Dermis blood vessel endothelial cell (primary cell): ENCODE measurements around the gene SEPHS1. TPM values are rescaled to one million over a fixed set of nuclear protein-coding genes. Genes with fewer than 3 reads are reported as not detected.
A peak's percentile ranks its signal among the peaks of the same experiment; 100 is the strongest.
"Not testable (repeated sequence)": the region's sequence is repeated elsewhere in the genome, so short reads cannot be mapped to it uniquely, and the experiment has no call there.

Experiments
- DNase-seq: peaks from one replicate; pipeline ENCODE4 v3.0.0; 2010
- total RNA-seq: library from RNA; depleted of rRNA; stranded (reverse); fragments of >200 nt; gene quantifications from 2 replicates; pipeline ENCODE4 v1.2.3, GENCODE V29; 2014

The SEPHS1 gene
- total RNA-seq, 1 donor from 2014 or later, result 42.5 TPM

DNA sequence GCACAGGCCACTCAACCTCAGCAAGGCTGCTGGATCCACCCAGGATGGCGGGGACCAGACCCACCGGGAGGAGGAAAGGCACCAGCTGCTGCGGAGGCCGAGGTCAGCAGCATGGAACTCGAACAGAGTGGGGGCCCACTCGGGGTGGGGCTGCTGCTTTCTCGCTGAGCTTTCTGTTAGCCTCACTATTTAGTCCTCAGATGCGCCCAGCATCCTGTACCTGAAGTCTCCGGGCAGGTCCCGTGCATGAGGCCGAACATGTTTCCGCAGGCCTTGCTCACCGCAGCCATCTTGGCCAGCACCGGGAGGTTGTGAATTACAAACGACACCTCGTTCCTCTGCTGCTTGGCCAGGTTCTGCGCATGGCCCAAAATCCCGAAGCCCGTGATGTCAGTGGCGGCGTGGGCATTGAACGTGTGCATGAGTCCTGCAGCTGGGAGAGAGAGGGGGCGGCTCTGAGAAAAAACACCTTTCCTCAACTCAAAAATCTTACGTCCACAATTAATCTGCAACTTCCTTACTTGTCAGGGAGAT is 25.4 kb downstream of the SEPHS1 start:
- DNase-seq, result no peak

DNA sequence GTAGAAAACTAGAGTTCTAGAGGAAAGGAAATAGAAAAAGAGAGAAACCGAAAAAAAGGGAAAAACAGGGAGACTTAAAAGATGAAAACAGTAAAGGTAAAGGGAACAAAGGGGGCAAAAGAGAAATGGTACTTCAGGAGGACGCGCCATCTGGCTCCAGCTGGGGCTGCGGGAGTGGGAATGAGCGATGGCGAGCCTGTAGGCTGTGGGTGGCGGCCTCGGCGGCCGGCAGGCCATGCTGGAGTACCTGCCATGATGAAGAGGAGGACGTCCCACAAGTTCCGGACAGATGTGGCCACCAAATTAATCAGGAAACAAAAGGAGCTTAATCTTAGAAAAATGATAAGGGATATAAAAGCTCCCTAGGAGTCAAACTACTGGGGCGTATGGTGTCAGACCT is 26.5 kb downstream of the SEPHS1 start:
- DNase-seq, result no peak

DNA sequence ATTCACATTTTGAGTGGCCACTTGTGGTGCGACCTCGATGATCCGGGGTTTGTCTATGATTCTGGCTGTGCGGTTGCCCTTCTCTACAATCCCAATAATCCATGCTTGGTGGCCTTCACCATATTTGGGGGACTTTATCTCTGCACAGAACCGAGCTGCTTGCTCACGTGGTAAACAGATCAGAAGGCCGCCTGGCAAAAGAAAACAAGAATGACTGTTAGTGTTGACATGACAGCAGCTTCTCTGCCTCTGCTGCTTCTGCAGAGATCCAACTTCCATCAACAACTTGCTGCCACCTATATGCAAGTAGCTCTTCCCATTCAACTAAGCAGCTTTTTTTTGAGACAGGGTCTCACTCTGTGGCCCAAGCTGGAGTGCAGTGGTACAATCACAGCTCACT is 28.9 kb downstream of the SEPHS1 start:
- no peak for DNase-seq

DNA sequence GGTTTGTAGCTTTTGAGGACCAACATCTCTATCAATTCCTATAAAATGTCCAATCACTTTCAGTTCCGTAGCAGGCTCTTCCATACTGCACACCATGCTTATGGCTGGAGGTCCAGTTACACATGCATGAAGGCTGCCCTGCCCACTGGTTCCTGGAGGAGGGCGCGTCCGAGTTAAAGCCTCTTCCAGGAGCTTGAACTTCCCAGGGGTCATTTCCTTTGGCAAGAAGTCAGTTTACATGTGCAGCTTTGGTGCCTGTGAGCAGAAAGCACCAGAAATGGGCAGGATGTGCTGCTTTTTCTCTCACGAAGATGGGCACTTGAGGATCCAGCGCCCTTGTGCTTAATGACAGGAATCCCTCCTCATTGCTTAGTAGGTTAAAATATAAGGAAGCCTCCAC is 30.6 kb downstream of the SEPHS1 start:
- peak; percentile 72 for DNase-seq

DNA sequence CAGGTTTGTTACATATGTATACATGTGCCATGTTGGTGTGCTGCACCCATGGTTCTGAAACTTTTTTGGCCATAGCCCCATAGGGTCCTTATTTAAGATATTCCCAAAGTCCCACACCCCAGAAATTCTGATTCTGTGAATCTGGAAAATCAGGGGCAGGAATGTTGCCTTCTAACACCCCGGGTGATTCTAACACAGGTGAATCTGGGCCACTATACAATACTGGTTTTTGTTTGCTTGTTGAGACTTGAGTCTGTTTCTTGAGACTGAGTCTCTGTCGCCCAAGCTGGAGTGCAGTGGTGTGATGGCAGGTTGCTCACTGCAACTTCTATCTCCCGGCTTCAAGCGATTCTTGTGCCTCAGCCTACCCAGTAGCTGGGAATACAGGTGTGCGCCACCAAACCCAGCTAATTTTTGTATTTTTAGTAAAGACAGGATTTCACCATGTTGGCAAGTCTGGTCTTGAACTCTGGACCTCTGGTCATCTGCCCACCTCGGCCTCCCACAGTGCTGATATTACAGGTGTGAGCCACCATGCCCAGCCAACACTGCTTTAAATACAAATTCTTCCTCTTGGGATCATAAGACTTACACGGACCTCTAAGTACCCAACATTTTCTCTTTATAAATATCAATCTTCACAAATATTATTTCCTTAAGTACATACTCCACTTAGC is 31.3 kb downstream of the SEPHS1 start:
- no peak for DNase-seq

DNA sequence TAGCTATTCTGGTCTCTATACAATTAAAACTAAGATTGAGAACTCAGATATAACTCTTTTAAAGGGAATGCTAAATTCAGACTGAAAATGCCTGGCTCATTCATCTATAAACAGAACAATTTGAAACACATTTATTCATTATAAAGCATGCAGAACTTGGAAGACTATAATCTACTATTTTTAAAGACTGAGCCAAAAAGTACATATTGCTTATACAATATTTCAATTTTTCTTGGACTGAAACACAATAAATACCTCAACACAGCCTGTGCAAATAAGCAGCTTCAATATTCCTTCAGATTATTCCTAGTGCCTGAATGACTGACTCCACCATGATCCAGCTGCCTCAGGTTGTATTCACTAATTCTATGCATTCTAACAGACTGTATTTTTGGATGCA is 32.7 kb downstream of the SEPHS1 start:
- no peak for DNase-seq

DNA sequence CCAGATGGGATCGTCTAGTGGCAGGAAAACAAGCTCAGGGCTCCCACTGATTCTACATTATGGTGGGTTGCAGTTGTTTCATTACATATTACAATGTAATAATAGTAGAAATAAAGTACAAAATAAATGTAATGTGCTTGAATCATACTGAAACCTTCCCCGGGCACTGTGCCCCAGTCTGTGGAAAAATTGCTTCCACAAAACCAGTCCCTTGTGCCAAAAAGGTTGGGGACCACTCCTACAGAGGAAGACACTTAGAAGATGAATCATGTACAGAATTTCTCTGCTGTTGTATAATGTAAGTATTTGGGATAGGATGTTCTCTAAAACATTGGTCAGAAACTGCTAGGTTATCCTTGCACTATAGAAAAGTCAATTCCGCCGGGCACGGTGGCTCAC is 36.9 kb downstream of the SEPHS1 start:
- DNase-seq, result no peak

DNA sequence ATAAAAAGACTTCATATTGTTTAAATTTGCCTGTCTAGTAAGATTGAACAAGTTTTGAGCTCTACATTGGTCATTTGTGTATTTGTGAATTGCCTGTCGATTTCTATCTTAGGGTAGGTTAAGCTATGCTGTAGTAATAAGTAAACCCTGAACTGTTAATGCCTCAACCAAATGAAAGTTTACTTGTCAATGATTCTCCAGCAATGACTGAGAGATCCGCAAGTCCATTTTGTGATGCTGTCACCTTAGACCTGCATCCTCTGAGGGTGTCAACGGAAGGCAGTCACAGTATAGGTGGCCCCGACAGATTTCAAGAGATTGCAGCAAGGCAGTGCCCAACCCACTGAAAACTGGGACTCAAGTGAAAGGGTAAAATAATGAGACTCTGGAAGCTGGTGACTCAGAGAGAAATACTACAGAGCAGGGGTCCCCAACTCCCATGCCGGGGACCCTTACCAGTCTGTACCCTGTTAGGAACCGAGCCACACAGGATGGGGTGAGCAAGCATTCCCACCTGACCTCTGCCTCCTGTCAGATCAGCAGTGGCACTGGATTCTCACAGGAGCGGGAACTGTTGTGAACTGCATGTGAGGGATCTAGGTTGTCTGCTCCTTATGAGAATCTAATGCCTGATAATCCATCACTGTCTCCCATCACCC is 37.4 kb downstream of the SEPHS1 start:
- DNase-seq, result no peak

DNA sequence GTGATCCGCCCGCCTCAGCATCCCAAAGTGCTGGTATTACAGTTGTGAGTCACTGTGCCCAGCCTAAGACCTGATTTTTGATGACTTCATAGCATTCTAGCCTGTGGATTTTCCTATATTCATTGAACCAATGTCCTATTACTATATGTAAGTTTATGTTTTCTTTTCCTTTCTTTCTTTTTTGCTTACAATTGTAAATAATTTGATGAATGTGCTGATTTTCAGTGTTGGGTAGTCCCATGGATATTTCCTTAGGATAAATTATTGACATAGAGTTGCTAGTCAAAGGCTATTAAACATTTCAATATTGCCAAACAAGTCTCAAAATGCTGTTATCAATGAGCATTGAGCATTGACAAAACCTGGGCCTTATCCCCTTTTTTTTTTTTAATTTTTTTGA is 38.3 kb downstream of the SEPHS1 start:
- no peak for DNase-seq

DNA sequence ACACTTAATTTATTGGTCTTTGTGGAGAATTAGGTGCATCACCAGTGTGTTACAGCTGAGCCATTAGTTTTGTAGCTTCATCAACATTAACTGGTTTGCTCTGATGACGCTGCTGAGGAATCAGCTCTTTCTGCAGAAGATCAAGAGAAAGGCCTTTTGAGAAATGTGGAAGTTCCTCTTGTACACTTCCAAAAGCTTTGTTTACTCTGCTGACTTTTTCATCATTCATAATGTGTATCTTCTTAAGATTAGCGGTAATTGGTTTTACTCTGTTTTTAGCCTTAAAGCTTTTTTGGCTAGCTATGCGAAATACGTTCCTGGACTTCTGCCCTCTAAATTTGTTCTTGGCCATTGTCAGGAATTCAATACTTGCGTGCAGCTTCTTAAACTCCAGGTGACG is 40.0 kb downstream of the SEPHS1 start:
- DNase-seq, result no peak

DNA sequence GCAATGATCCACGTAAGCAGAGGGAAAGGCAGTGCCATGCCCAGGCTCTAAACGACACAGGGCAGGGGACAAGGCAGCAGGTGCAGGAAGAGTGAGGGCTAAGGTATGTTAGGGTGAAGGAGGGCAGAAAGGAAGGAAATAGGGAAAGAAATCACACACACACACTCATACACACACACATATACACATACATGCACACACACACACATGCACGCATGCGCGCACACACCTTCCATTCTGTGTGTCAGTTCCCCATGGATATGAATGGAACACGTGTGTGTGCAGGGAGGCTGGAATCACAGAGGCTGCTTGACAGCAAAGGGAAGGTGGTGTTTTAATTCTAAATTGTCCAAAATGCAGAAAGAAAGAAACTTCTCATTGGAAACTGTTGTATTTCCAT is 42.0 kb downstream of the SEPHS1 start:
- DNase-seq, result no peak

DNA sequence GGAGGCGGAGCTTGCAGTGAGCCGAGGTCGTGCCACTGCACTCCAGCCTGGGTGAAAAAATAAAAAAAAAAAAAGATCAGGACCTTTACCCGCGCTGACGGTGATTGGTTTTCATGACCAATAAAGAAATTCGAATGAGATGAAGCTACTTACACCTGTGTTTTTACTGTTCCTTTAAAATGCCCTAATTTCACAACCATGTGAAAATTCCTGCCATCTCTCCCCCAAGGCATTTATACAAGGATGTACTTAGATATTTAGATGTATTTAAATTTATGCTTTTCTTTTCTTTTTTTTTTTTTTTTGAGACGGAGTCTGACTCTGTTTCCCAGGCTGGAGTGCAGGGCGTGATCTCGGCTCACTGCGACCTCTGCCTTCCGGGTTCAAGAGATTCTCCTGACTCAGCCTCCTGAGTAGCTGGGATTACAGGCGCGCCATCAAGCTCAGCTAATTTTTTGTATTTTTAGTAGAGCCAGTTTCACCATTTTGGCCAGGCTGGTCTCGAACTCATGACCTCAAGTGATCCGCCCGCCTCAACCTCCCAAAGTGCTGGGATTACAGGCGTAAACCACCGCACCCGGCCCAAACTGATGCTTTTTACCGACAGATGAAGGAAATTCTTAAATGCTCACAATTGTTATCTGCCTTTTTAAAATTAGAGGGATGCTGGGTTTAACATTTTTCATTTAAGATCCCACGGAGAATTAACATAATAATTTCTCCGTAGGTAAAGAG is 45.1 kb downstream of the SEPHS1 start:
- no peak for DNase-seq

DNA sequence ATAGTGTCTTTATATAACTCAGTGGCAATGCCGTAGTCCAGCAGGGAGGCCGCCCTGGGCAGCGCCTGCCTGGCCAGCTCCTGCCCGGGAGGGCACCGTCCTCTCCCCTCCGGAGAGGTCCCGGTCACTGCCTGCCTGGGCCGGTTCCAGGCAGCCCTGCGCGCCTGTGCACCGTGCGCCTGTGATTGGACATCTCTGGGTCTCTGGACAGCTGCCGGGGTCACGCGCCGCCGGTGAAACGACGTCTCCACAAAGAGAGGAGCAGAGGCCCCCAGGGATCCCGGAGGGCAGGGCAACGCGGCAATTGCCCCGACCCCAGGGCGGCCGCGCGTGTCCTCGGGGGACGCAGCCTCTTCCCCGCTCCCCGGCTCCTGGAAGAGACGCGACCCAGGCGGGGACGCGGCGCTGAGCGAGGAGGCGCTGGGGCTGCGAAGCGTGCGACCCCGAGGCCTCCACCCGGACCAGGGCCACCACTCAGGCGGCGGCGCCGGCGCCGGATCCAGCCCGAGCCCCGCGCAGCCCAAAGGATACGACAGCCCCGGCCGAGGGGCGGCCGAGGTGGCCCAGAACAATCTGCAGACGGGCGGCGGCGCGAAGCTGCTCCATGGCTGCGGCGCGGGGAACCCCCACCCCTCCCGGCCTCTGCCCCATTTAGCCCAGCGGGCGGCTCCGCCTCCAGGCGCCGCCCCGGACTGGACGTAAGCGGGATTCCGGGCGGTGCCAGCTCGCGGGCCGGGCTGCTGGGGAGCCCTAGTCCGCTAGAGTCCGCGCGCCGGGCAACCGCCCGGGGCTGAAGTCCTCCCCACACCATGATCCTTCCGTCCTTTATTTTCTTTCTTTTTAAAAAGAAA is 48.4 kb downstream of the SEPHS1 start, which contains the start of gene PHYH:
PHYH (minus strand) TSS at position 628 of the 851 bp plus-strand sequence; CDS start at position 606, 22 bp downstream.
- DNase-seq, result peak; percentile 90

DNA sequence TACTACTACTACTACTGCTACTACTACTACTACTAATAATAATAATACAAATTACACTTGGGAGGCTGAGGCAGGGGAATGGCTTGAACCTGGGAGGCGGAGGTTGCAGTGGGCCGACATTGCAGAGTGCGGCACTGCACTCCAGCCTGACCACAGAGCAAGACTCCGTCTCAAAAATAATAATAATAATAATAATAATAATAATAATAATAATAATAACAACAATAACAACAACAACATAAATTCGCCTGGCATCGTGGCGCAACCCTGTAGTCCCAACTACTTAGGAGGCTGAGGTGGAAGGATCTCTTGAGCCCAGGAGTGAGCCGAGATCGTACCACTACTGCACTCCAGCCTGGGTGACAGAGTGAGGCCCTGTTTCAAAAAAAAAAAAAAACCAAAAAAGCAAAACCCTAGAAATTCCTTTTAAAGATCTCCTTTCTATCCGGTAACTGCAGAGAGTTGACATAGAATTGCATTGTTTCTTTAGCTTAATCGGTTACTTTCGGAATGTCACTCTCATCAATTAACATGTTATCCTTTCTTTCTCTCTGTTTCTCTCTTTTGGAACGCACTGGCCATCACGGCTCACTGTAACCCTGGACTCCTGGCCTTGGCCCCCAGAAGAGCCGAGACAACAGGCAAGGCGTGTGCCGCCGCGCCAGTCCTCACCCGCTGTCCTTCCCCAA is 49.2 kb downstream of the SEPHS1 start:
- no peak for DNase-seq

DNA sequence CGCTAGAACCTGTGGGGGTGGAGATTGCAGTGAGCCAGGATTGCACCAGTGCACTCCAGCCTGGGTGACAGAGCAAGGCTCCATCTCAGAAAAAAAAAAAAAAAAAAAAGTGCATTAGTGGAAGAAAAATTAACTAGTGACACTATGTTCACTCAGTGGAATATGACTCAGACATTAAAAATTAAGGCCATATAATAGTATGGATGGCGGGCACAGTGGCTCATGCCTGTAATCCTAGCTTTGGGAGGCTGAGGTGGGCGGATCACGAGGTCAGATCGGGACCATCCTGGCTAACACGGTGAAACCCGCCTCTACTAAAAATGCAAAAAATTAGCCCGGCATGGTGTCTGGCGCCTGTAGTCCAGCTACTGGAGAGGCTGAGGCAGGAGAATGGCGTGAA is 51.6 kb downstream of the SEPHS1 start:
- DNase-seq, result no peak

DNA sequence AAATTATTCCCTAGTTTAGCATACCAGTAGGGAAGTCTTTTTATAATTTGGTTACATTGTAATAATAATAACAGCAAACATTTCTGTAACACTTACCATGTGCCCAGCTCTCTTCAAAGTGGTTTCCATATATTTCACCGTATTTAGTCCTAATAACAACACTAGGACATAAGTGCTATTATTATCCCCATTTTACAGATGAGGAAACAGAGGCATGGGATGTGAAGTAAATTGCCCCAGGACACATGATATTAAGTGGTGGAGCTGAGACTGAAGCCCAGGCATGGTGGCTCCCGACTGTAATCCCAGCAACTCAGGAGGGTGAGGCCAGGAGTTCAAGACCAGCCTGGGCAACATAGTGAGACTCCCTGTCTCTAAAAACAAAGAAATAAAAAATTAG is 53.3 kb downstream of the SEPHS1 start:
- DNase-seq, result no peak

DNA sequence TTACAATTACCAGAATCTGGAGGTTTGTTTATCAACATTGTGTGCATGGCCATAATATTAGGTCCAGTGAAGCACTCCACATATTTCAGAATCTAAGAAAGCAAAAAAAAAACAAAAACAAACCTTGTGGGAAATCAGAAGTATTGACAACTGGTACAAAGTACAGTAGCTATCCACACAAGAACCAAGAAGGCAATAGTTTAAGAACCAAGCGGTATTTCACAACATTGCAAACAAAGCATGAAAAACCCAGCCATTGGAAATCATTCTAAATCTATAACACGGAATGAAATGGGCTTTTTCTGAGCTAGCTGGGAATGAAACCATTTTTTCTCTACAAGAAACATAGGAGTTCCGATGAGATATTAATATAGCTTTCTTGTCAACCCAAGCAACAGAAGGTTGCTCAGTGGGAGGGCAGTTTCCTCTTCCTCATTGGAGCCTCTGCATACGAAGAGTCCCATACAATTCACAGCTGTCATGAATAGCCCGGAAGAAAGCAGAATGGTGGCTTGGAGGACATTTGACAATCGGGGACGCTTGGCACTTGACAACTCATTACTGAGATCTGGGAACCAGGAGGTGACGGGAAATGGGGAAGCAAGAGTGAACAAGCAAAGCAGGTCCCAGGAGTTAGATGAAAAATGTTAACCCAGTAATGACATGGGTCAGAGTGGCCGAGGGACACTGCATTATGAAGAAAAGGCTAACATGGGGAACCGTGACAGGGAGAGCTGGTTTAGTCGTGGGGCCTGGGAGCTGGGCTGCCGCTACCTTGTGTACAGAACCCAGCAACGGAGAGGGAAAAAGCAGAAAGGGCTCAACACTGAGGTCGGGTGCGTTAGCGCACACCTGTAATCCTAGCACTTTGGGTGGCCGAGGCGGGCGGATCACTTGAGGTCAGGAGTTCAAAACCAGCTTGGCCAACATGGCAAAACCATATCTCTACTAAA is 56.0 kb downstream of the SEPHS1 start:
- DNase-seq, result no peak

DNA sequence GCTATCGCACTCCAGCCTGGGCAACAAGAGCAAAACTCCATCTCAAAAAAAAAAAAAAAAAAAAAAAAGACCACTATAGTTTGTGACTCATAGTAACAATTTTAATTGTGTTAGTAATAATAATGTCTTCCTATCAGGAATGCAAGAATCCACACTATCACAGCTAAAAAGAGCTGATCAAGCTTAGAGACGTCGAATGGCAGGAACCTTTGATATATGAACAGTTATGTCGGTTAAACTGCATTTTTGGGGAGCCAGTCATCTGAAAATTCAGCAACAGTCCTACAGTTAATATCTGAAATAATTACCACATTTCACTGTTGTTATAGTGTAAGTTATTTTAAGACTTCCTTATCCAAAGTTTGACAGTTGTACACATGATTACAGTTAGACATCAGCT is 57.0 kb downstream of the SEPHS1 start:
- no peak for DNase-seq

DNA sequence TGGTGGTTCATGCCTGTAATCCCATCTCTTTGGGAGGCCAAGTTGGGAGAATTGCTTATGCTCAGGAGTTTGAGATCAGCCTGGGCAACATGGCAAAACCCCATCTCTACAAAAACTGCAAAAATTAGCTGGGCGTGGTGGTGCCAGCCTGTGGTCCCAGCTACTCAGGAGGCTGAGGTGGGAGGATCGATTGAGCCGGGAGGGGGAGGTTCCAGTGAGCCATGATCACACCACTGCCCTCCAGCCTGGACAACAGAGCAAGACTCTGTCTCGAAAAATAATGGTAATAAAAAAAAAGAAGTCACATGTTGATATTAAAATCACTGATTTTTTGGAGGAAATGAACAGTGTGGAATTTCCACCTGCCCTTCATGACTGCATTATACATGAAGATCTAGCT is 64.0 kb downstream of the SEPHS1 start:
- no peak for DNase-seq

DNA sequence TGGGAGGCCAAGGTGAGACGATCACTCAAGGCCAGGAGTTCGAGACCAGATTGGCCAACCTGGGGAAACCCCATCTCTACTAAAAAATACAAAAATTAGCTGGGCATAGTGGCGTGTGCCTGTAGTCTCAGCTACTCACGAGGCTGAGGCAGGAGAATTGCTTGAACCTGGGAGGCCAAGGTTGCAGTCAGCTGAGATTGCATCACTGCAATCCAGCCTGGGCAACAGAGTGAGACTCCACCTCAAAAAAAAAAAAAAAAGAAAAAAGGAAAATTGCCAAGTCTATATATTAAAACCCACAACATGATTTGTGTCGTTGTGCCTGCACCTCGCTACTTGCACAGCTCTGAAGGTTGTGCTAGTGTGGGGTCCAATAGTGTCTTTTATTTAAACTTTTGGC is 65.7 kb downstream of the SEPHS1 start:
- not testable (repeated sequence) for DNase-seq
